OCI-LY3 (cell line): ENCODE data around the gene NLK.
A peak's percentile ranks its signal among the peaks of the same experiment; 100 is the strongest.

ENCODE experiments used
- H2AFZ ChIP-seq: fragments of 200-600, 300-600 bp; shearing (Covaris generic); 2 replicates; pipeline ENCODE4 v1.6.0; 2014; ENCODE audit warnings: antibody characterized with exemption, low read depth, low read length
- H3K27ac ChIP-seq: fragments of 200-600, 300-600 bp; sonication (generic); 2 replicates; pipeline ENCODE4 v1.5.1; 2014; ENCODE audit warnings: mild to moderate bottlenecking, low read length, moderate library complexity, mixed read lengths
- H3K27me3 ChIP-seq: fragments of 200-600, 300-600 bp; sonication (generic); 2 replicates; pipeline ENCODE4 v1.6.1; 2014; ENCODE audit warnings: low read depth, low read length, mixed read lengths
- H3K36me3 ChIP-seq: fragments of 200-600, 300-600 bp; sonication (generic); replicated peaks from 2 replicates; pipeline ENCODE3; 2014; ENCODE audit warnings: low read depth, low read length, mixed read lengths
- H3K4me1 ChIP-seq: fragments of 300-600, 200-600 bp; sonication (generic); 2 replicates; pipeline ENCODE4 v1.6.1; 2014; ENCODE audit warnings: low read length, mixed read lengths
- H3K4me2 ChIP-seq: fragments of 200-600, 300-600 bp; sonication (generic); 2 replicates; pipeline ENCODE4 v1.6.1; 2014; ENCODE audit warnings: low read length, mixed read lengths
- H3K4me3 ChIP-seq: fragments of 300-600, 200-600 bp; sonication (generic); 2 replicates; pipeline ENCODE4 v1.5.1; 2014; ENCODE audit warnings: antibody characterized with exemption, mild to moderate bottlenecking, low read length, moderate library complexity
- H3K79me2 ChIP-seq: fragments of 300-600, 200-600 bp; shearing (Covaris generic); 2 replicates; pipeline ENCODE4 v1.6.1; 2014; ENCODE audit warnings: mild to moderate bottlenecking, low read length, mixed read lengths
- H3K9ac ChIP-seq: fragments of 300-600, 200-600 bp; shearing (Covaris generic); 2 replicates; pipeline ENCODE4 v1.6.0; 2014; ENCODE audit warnings: mild to moderate bottlenecking, low read length, moderate library complexity
- H3K9me3 ChIP-seq: fragments of 200-600, 300-600 bp; shearing (Covaris generic); 2 replicates; pipeline ENCODE4 v1.6.1; 2014; ENCODE audit warnings: low read length, mixed read lengths; ENCODE audit not compliant: insufficient read depth
- H4K20me1 ChIP-seq: fragments of 200-600, 300-600 bp; sonication (generic); 2 replicates; pipeline ENCODE4 v1.6.1; 2016; ENCODE audit warnings: low read length, mixed read lengths; ENCODE audit not compliant: insufficient read depth
- EZH2phosphoT487 ChIP-seq: fragments of 200-600 bp; shearing (Covaris generic); IDR thresholded peaks from 2 replicates; pipeline ENCODE4 v1.6.1; 2018; ENCODE audit warnings: antibody characterized with exemption, mixed run types, low read depth
- TF ChIP-seq, protein P1 (sequence below): fragments of 200-600, 300-600 bp; sonication (generic); IDR thresholded peaks from 2 replicates; pipeline ENCODE4 v1.5.1; 2014; ENCODE audit warnings: antibody characterized with exemption, low read length, low read depth

NLK gene

DNA sequence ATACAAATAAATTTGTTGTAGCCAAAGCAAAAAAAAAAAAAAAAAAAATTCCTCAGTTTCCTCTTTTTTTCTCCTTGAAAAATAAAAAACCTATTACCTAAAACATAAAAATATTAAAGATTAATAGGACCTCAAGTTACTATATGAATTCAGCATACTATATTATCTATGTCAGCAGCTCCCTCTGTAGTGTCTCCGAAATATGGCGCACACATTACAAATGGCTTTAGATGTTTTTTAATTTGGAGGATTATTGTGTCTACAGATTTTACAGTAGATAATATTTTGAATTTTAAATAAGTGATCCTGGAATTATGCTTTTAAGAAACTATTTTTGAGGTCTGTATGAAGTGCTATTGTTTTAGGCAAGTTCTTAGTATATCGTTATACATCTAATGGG lies 94.4 kb downstream of the NLK start:
- H3K4me3 ChIP-seq = no peak overlapping the region
- no peak overlapping the region for H3K4me2 ChIP-seq
- no peaks in the 10 kb centered on the region for H3K27me3 ChIP-seq
- no peaks in the 10 kb centered on the region for H3K79me2 ChIP-seq
- H3K36me3 ChIP-seq = peaks cover 4% of the 10 kb centered on the region
- H3K27ac ChIP-seq = no peak overlapping the region
- no peak overlapping the region for H2AFZ ChIP-seq
- H3K9me3 ChIP-seq = no peaks in the 10 kb centered on the region
- TF ChIP-seq, protein P1, sequence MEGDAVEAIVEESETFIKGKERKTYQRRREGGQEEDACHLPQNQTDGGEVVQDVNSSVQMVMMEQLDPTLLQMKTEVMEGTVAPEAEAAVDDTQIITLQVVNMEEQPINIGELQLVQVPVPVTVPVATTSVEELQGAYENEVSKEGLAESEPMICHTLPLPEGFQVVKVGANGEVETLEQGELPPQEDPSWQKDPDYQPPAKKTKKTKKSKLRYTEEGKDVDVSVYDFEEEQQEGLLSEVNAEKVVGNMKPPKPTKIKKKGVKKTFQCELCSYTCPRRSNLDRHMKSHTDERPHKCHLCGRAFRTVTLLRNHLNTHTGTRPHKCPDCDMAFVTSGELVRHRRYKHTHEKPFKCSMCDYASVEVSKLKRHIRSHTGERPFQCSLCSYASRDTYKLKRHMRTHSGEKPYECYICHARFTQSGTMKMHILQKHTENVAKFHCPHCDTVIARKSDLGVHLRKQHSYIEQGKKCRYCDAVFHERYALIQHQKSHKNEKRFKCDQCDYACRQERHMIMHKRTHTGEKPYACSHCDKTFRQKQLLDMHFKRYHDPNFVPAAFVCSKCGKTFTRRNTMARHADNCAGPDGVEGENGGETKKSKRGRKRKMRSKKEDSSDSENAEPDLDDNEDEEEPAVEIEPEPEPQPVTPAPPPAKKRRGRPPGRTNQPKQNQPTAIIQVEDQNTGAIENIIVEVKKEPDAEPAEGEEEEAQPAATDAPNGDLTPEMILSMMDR = peak; percentile 30
- no peak for TF ChIP-seq EZH2phosphoT487
- no peak overlapping the region for H3K9ac ChIP-seq
- H3K4me1 ChIP-seq = peaks cover 8% of the 10 kb centered on the region
- no peaks in the 10 kb centered on the region for H4K20me1 ChIP-seq

DNA sequence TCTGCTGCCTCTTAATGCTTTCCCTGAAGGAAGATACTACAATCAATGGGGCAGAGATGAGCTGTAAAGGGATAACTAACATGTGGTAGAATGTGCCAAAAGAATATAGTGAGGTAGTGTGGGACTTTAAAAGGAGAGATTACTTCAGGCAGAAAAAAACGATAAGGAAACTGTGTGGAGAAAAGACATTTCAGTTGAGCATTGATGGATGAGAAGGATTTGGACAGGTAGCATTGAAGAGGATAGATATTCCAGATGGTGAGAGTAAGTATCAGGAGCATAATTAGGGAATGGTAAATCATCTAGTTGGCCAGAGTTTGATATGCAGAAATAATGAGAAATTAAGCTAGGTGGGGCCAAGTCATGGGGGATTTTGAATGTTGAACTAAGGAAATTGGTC lies 97.3 kb downstream of the NLK start:
- Histone ChIP-seq H3K4me3 (no peak overlapping the region), H2AFZ (no peak overlapping the region), H3K79me2 (no peaks in the 10 kb centered on the region), H3K4me1 (no peaks in the 10 kb centered on the region), H3K9ac (no peak overlapping the region), H3K9me3 (no peaks in the 10 kb centered on the region), H3K27ac (no peak overlapping the region), H4K20me1 (no peaks in the 10 kb centered on the region), H3K27me3 (no peaks in the 10 kb centered on the region), H3K4me2 (no peak overlapping the region), H3K36me3 (no peaks in the 10 kb centered on the region)
- TF ChIP-seq, protein P1 = no peak
- TF ChIP-seq EZH2phosphoT487 = no peak

DNA sequence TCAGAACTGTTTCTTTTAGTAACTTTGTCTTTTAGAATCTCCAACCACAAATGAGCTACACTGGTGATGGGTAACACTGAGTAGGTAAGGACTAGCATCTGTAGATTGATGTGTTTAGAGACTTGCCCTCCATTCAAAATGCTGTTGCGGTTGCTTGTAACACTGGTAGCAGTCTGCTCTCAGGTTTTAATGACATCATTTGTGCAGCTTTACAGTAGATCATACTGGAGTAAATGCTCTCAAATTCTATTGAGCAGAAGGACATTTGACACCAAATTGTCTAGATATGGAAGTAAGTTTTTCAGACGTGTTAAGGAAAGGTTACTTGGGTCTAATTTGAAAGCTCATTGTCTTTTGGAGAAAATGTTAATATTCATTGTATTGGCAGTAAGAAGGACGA lies 98.8 kb downstream of the NLK start:
- no peak overlapping the region for H3K4me2 ChIP-seq
- H3K9me3 ChIP-seq = no peaks in the 10 kb centered on the region
- H4K20me1 ChIP-seq = no peaks in the 10 kb centered on the region
- no peak overlapping the region for H3K27ac ChIP-seq
- TF ChIP-seq, protein P1 = no peak
- no peak for TF ChIP-seq EZH2phosphoT487
- no peaks in the 10 kb centered on the region for H3K36me3 ChIP-seq
- no peak overlapping the region for H3K9ac ChIP-seq
- no peaks in the 10 kb centered on the region for H3K27me3 ChIP-seq
- no peak overlapping the region for H3K4me3 ChIP-seq
- H2AFZ ChIP-seq = no peak overlapping the region
- no peaks in the 10 kb centered on the region for H3K79me2 ChIP-seq
- H3K4me1 ChIP-seq = no peaks in the 10 kb centered on the region

DNA sequence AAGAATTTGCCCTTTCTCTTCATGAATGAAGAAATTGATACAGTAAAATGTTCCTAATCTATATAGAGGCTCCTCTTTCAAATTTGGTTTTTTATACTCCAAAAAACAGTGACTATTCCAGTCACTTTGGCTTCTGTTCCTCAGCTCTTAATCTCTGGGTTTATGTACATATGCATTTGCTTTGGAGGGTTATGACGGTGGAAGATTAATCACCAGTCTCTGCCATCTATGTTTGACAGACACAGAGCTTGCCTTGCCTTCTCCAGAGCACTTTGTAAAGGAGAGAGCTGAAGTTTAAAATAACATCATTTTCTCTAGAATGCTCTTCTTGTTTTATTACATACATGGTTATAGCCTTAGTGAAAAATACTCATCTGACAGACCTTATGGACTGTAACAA lies 99.3 kb downstream of the NLK start:
- H2AFZ ChIP-seq = no peak overlapping the region
- no peaks in the 10 kb centered on the region for H3K9me3 ChIP-seq
- H3K4me3 ChIP-seq = no peak overlapping the region
- H3K4me1 ChIP-seq = no peaks in the 10 kb centered on the region
- H3K4me2 ChIP-seq = no peak overlapping the region
- H4K20me1 ChIP-seq = no peaks in the 10 kb centered on the region
- no peaks in the 10 kb centered on the region for H3K79me2 ChIP-seq
- H3K36me3 ChIP-seq = no peaks in the 10 kb centered on the region
- TF ChIP-seq EZH2phosphoT487 = no peak
- TF ChIP-seq, protein P1 = no peak
- H3K9ac ChIP-seq = no peak overlapping the region
- H3K27me3 ChIP-seq = no peaks in the 10 kb centered on the region
- no peak overlapping the region for H3K27ac ChIP-seq
